Naive B cell (primary cell): Measurements from ENCODE around the gene SYNDIG1L. TPM values are rescaled to one million over a fixed set of nuclear protein-coding genes. Genes with fewer than 3 reads are reported as not detected.

ENCODE experiments used
- ATAC-seq, 2 donors: fragments of 150-1000 bp; cut with Tn5 transposase; 2 replicates each; pipeline ENCODE4 v1.10.0; 2021; ENCODE audit warnings: low read depth in 2 of 2, mild to moderate bottlenecking in 2 of 2, moderate library complexity in 2 of 2
- DNase-seq: peaks from one replicate; pipeline ENCODE4 v3.0.0; 2022
- H3K27ac Mint-ChIP-seq, 6 donors: one replicate each; pipeline ENCODE4 v1.8.0; 2020 to 2022; ENCODE audit warnings: mild to moderate bottlenecking in 6 of 6, mixed read lengths in 6 of 6, moderate library complexity in 5 of 6, inconsistent platforms in 2 of 6
- H3K27me3 Mint-ChIP-seq, 3 donors: one replicate each; pipeline ENCODE4 v1.8.0; 2021 to 2022; ENCODE audit warnings: mixed read lengths in 3 of 3, mild to moderate bottlenecking in 1 of 3
- H3K36me3 Mint-ChIP-seq, 2 donors: one replicate each; pipeline ENCODE4 v1.8.0; 2020 to 2022; ENCODE audit warnings: mixed read lengths in 2 of 2, inconsistent platforms in 1 of 2, mild to moderate bottlenecking in 1 of 2
- H3K4me1 Mint-ChIP-seq, 3 donors: one replicate each; pipeline ENCODE4 v1.8.0; 2020 to 2022; ENCODE audit warnings: mixed read lengths in 3 of 3, inconsistent platforms in 1 of 3, mild to moderate bottlenecking in 1 of 3, moderate library complexity in 1 of 3
- H3K4me3 Mint-ChIP-seq, 8 donors: one replicate each; pipeline ENCODE4 v1.8.0; 2020 to 2022; ENCODE audit warnings: mild to moderate bottlenecking in 8 of 8, mixed read lengths in 8 of 8, moderate library complexity in 8 of 8, inconsistent platforms in 2 of 8
- H3K9me3 Mint-ChIP-seq, 7 donors: one replicate each; pipeline ENCODE4 v1.8.0; 2020 to 2022; ENCODE audit warnings: mixed read lengths in 7 of 7, mild to moderate bottlenecking in 5 of 7, inconsistent platforms in 2 of 7, moderate library complexity in 1 of 7
- polyA plus RNA-seq, 6 donors: library from polyadenylated mRNA; unstranded; fragments of 300-500 nt; fragmentation: Illumina TruSeq; gene quantifications; one replicate each; pipeline ENCODE4 v1.2.3, GENCODE V29; 2021; ENCODE audit warnings: low read depth in 6 of 6

Gene SYNDIG1L
- polyA plus RNA-seq, 6 donors from 2014 or later: 0.35 TPM; not detected in 5

GRCh38 chr14:74360163-74360562 lies 65.8 kb downstream of the SYNDIG1L start:
- DNase-seq (no peak), ATAC-seq (no peak)
- Mint-ChIP-seq H3K9me3 (no peaks in the 10 kb centered on the region), H3K27ac (no peak overlapping the region), H3K4me1 (peaks cover 0 to 6% (median 3%) of the 10 kb centered on the region in 3 donors), H3K27me3 (peaks cover 0 to 28% (median 19%) of the 10 kb centered on the region in 3 donors), H3K36me3 (no peaks in the 10 kb centered on the region), H3K4me3 (no peak overlapping the region)

- H3K9me3 Mint-ChIP-seq: no peaks in the 10 kb centered on the region
- peaks cover 0 to 6% (median 3%) of the 10 kb centered on the region in 3 donors for H3K4me1 Mint-ChIP-seq
- H3K4me3 Mint-ChIP-seq: no peak overlapping the region
- no peaks in the 10 kb centered on the region for H3K36me3 Mint-ChIP-seq
- H3K27ac Mint-ChIP-seq: no peak overlapping the region
- peaks cover 0 to 19% (median 16%) of the 10 kb centered on the region in 3 donors for H3K27me3 Mint-ChIP-seq
- DNase-seq: no peak
- no peak for ATAC-seq
Observed at GRCh38 chr14:74358176-74358829, 67.7 kb downstream of the SYNDIG1L start.

GRCh38 chr14:74357585-74357984 lies 68.4 kb downstream of the SYNDIG1L start:
- H3K27ac Mint-ChIP-seq: no peak overlapping the region
- ATAC-seq (no peak), DNase-seq (no peak)
- H3K4me1 Mint-ChIP-seq: peaks cover 0 to 6% (median 3%) of the 10 kb centered on the region in 3 donors
- H3K4me3 Mint-ChIP-seq: no peak overlapping the region
- peaks cover 2 to 20% (median 20%) of the 10 kb centered on the region in 3 donors for H3K27me3 Mint-ChIP-seq
- no peaks in the 10 kb centered on the region for H3K36me3 Mint-ChIP-seq
- no peaks in the 10 kb centered on the region for H3K9me3 Mint-ChIP-seq

GRCh38 chr14:74356892-74357575 lies 69.0 kb downstream of the SYNDIG1L start:
- Mint-ChIP-seq H3K27ac (peak overlapping the region in 1 of 6 donors; percentile 32), H3K36me3 (no peaks in the 10 kb centered on the region), H3K4me3 (no peak overlapping the region), H3K9me3 (no peaks in the 10 kb centered on the region), H3K4me1 (peaks cover 0 to under 1% (median 0%) of the 10 kb centered on the region in 3 donors), H3K27me3 (peaks cover 6 to 20% (median 19%) of the 10 kb centered on the region in 3 donors)
- ATAC-seq: no peak
- no peak for DNase-seq

Other genes with a start within 250 kb of the SYNDIG1L start
- gene VSX2, start 186.8 kb downstream of the SYNDIG1L start, polyA plus RNA-seq: not detected
- 10 to 100 TPM; 23.2 to 32.8 (median 27.5) TPM for gene ABCD4, start 123.3 kb downstream of the SYNDIG1L start, polyA plus RNA-seq
- not detected for gene VRTN, start 77.7 kb downstream of the SYNDIG1L start, polyA plus RNA-seq
- 100 to 1,000 TPM; 174 to 259 (median 195) TPM for gene NPC2, start 67.1 kb upstream of the SYNDIG1L start, polyA plus RNA-seq
- 10 to 100 TPM; 63.9 to 84.9 (median 77.1) TPM for gene ISCA2, start 67.6 kb upstream of the SYNDIG1L start, polyA plus RNA-seq
- under 1 TPM; 0.09 to 0.86 (median 0.17) TPM for gene LTBP2, start 186.0 kb upstream of the SYNDIG1L start, polyA plus RNA-seq